Activated CD4-positive, alpha-beta T cell treated with anti-CD3 and anti-CD28 coated beads for 1 hour (primary cell): ENCODE results near the gene SMG1.
"Not testable (repeated sequence)": the region's sequence is repeated elsewhere in the genome, so short reads cannot be mapped to it uniquely, and the experiment has no call there.

Experiments used
- DNase-seq: peaks from one replicate; pipeline ENCODE4 v3.0.0-alpha.2; 2020

SMG1 gene

GRCh38 chr16:18796377-18796776, 129.8 kb downstream of the SMG1 start:
- DNase-seq = no peak

GRCh38 chr16:18792836-18793433, 133.3 kb downstream of the SMG1 start:
- no peak for DNase-seq

- DNase-seq = peak; percentile 85
Measured at GRCh38 chr16:18789850-18790706, 136.1 kb downstream of the SMG1 start, which contains the start of gene RPS15A. Gene RPS15A (minus strand): TSS chr16:18790334. CDS start chr16:18789113, 1,221 bp downstream.

- no peak for DNase-seq
Measured at GRCh38 chr16:18789515-18789849, 136.7 kb downstream of the SMG1 start.

GRCh38 chr16:18788828-18789514, 137.2 kb downstream of the SMG1 start:
- no peak for DNase-seq

- DNase-seq = no peak
Measured at GRCh38 chr16:18784917-18785623, 141.1 kb downstream of the SMG1 start.

GRCh38 chr16:18783430-18784341, 142.5 kb downstream of the SMG1 start:
- no peak for DNase-seq

GRCh38 chr16:18782697-18783429, 143.3 kb downstream of the SMG1 start:
- DNase-seq = no peak

GRCh38 chr16:18781232-18781631, 145.0 kb downstream of the SMG1 start:
- not testable (repeated sequence) for DNase-seq

GRCh38 chr16:18780460-18781026, 145.7 kb downstream of the SMG1 start:
- DNase-seq = not testable (repeated sequence)

- DNase-seq = not testable (repeated sequence)
Measured at GRCh38 chr16:18777664-18778063, 148.5 kb downstream of the SMG1 start.

- DNase-seq = not testable (repeated sequence)
Measured at GRCh38 chr16:18776334-18776733, 149.9 kb downstream of the SMG1 start.

GRCh38 chr16:18774651-18775050, 151.6 kb downstream of the SMG1 start:
- DNase-seq = not testable (repeated sequence)

- not testable (repeated sequence) for DNase-seq
Measured at GRCh38 chr16:18772171-18772570, 154.0 kb downstream of the SMG1 start.

- not testable (repeated sequence) for DNase-seq
Measured at GRCh38 chr16:18770336-18770962, 155.8 kb downstream of the SMG1 start.

- not testable (repeated sequence) for DNase-seq
Measured at GRCh38 chr16:18767217-18767616, 159.0 kb downstream of the SMG1 start.

- not testable (repeated sequence) for DNase-seq
Measured at GRCh38 chr16:18762713-18763112, 163.5 kb downstream of the SMG1 start.

- DNase-seq = peak; percentile 32
Measured at GRCh38 chr16:18759598-18760520, 166.3 kb downstream of the SMG1 start.
